DMS114 treated with DMSO at 0.1 percent for 48 hours (cell line): ENCODE data around the gene ARHGEF26.

Experiments used
- DNase-seq: peaks from one replicate; lab custom pipeline; 2025; ENCODE audit not compliant: unreplicated experiment; lab: John Stamatoyannopoulos, UW

ARHGEF26 gene

GRCh38 chr3:154151969-154152368 lies 30.8 kb downstream of the ARHGEF26 start:
- DNase-seq, result no peak

- DNase-seq, result no peak
Measured at GRCh38 chr3:154152741-154153140, 31.6 kb downstream of the ARHGEF26 start.

GRCh38 chr3:154156530-154156929 lies 35.3 kb downstream of the ARHGEF26 start:
- no peak for DNase-seq

GRCh38 chr3:154161806-154162205 lies 40.6 kb downstream of the ARHGEF26 start:
- no peak for DNase-seq

- DNase-seq, result no peak
Measured at GRCh38 chr3:154164387-154164786, 43.2 kb downstream of the ARHGEF26 start.

- DNase-seq, result no peak
Measured at GRCh38 chr3:154168998-154169795, 48.0 kb downstream of the ARHGEF26 start.

- no peak for DNase-seq
Measured at GRCh38 chr3:154169796-154170110, 48.6 kb downstream of the ARHGEF26 start.

- no peak for DNase-seq
Measured at GRCh38 chr3:154170300-154170699, 49.1 kb downstream of the ARHGEF26 start.

- no peak for DNase-seq
Measured at GRCh38 chr3:154175041-154175440, 53.9 kb downstream of the ARHGEF26 start.

- no peak for DNase-seq
Measured at GRCh38 chr3:154176036-154176435, 54.8 kb downstream of the ARHGEF26 start.

GRCh38 chr3:154177406-154177805 lies 56.2 kb downstream of the ARHGEF26 start:
- DNase-seq, result no peak

- DNase-seq, result no peak
Measured at GRCh38 chr3:154178172-154178571, 57.0 kb downstream of the ARHGEF26 start.

GRCh38 chr3:154180836-154181691 lies 59.9 kb downstream of the ARHGEF26 start:
- no peak for DNase-seq

GRCh38 chr3:154182322-154182922 lies 61.2 kb downstream of the ARHGEF26 start:
- DNase-seq, result no peak

GRCh38 chr3:154182975-154183374 lies 61.8 kb downstream of the ARHGEF26 start:
- DNase-seq, result no peak

- no peak for DNase-seq
Measured at GRCh38 chr3:154184582-154184981, 63.4 kb downstream of the ARHGEF26 start.

GRCh38 chr3:154188437-154188836 lies 67.2 kb downstream of the ARHGEF26 start:
- DNase-seq, result no peak

- no peak for DNase-seq
Measured at GRCh38 chr3:154188846-154189245, 67.7 kb downstream of the ARHGEF26 start.

GRCh38 chr3:154191520-154191919 lies 70.3 kb downstream of the ARHGEF26 start:
- DNase-seq, result no peak

GRCh38 chr3:154192225-154192624 lies 71.0 kb downstream of the ARHGEF26 start:
- DNase-seq, result no peak

- DNase-seq, result no peak
Measured at GRCh38 chr3:154193000-154193615, 71.9 kb downstream of the ARHGEF26 start.
